Measurements from ENCODE around the gene HMX1.

Gene HMX1

DNA sequence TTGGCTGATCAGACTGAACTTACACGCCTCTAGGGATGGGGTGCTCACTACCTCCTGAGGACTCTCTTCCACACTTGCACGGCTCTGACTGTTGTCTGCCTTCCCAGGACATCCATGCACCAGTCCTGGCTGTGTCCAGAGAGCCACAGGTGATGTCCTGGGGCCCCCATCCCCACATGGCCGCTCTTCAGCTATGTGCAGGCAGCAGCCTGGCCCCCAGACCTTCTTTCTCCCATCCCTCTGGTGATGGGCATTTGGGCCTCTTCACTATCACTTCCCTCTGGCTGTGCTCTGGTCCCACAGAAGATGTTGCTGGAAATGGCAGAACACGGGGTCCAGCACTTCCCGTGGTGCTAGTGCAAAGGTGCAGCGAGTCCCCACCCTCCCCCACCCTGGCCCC, 40.9 kb upstream of the HMX1 start:
- TF ChIP-seq, protein P1, sequence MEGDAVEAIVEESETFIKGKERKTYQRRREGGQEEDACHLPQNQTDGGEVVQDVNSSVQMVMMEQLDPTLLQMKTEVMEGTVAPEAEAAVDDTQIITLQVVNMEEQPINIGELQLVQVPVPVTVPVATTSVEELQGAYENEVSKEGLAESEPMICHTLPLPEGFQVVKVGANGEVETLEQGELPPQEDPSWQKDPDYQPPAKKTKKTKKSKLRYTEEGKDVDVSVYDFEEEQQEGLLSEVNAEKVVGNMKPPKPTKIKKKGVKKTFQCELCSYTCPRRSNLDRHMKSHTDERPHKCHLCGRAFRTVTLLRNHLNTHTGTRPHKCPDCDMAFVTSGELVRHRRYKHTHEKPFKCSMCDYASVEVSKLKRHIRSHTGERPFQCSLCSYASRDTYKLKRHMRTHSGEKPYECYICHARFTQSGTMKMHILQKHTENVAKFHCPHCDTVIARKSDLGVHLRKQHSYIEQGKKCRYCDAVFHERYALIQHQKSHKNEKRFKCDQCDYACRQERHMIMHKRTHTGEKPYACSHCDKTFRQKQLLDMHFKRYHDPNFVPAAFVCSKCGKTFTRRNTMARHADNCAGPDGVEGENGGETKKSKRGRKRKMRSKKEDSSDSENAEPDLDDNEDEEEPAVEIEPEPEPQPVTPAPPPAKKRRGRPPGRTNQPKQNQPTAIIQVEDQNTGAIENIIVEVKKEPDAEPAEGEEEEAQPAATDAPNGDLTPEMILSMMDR (IDR thresholded peaks at IDR 0.05; ENCODE audit: borderline replicate concordance, insufficient read depth, low read depth, low read length), result no peak
- H3K4me3 ChIP-seq (ENCODE audit: low read depth, low read length), result no peak overlapping the region

DNA sequence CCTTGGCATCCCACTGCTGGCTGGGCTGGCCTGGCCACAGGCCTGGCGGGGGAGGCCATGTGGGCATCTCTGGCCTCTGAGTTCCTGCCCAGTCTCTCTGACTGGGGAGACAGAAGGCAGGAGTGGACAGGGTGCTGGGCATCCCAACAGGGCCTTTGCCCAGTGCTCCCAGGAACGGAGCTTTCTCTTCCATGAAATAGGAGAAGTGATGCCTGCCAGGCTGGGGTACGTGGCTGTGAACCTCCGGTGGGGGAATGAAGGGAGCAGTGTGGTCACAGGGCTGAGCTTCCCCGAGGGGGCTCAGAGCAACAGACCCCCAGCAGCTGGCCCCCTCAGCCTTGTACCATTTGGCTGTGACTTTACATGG, 40.4 kb upstream of the HMX1 start:
- TF ChIP-seq, protein P1 (IDR thresholded peaks at IDR 0.05; ENCODE audit: borderline replicate concordance, insufficient read depth, low read depth, low read length), result no peak
- H3K4me3 ChIP-seq (ENCODE audit: low read depth, low read length), result no peak overlapping the region

DNA sequence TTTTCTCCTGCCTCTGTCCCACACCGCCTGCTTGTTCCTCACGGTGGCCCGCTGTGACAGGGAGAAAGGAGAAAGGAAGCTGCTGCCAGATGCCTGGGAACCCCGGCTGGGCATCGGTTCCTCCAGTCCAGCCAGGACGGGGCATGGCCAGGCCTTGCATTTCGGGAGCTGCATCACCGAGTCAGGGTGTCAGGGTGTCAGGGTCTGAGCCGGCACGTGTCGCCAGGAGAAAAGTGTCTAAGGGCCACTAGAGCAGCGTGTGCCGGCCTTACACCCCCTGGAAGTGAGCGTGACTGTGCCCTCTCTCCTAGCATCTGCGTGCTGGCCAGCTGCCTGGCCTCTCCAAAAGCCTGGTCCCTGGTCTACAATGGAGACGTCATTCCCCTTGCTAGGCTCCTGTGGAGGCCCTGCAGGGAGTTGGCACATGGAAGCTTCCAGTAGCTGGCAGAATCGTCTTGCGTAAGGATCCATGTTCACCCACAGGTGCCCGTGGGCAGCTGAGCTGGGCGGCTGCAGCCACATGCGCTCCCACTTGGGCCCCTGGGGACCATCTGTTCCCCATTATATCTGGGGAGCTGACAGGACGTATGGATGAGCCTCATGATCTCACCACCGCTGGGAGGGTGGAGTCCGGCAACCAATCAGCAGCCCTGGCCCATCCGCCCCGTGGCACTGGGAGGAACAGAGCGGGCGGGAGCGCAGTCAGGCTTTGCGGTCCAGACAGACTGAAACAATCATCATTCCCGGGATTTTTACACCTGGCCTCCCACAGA, 39.9 kb upstream of the HMX1 start:
- H3K4me3 ChIP-seq (ENCODE audit: low read depth, low read length), result no peak overlapping the region
- TF ChIP-seq, protein P1 (IDR thresholded peaks at IDR 0.05; ENCODE audit: borderline replicate concordance, insufficient read depth, low read depth, low read length), result no peak

DNA sequence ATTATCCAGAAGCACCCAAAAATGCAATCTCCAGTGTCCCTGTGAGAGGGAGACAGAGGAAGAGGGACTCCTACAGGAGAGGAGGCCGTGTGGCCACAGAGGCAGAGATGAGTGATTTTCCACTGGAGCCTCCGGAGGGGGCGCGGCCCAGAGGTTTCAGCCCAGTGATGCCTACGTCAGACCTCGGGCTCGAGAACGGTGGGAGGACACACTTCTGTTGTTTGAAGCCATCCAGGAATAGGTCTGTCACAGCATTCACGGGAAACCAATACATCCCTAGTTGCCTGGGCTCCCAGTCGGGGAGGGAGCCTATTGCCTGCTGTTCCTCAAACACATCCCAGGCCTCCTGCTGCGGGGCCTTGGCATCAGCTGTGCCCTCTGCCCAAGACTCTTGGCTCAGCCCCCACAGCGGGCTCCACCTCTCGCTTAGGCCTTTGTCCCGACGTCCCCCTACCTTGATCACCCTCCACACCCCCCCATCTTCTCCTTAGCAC, 39.2 kb upstream of the HMX1 start:
- TF ChIP-seq, protein P1 (IDR thresholded peaks at IDR 0.05; ENCODE audit: borderline replicate concordance, insufficient read depth, low read depth, low read length), result no peak
- H3K4me3 ChIP-seq (ENCODE audit: low read depth, low read length), result no peak overlapping the region

DNA sequence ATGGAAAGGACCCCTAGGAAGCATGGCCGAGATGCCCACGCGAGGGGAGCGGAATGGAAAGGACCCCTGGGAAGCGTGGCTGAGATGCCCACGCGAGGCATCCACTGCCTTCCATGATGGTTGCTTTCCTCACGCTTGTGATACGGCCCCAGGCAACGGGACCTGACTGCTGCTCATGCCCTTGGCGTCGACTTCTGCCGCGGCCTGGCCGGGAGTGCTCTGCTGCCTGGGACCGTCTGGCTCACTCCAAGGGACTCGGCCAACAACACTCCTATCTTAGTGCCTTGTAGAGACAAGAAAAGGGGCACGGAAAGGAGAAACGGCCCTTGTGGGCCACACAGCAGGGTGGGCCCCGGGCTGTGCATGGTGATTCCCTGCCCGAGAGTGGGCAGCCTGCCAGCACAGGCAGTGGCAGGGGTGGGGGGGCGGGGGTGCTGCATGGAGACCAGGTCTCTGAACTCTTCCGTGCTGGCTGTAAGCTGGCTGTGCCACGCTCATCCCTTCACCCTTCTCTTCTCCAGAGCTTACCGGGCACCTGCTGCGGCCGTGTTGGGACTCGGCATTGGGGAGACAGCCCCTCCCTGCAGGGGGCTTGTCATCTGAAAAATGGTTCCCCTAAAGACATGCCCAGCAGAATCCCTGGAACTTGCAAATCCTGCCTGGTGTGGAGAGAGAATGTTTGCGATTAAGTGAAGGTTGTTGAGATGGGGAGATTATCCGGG, 38.6 kb upstream of the HMX1 start:
- TF ChIP-seq, protein P1 (IDR thresholded peaks at IDR 0.05; ENCODE audit: borderline replicate concordance, insufficient read depth, low read depth, low read length), result no peak
- H3K4me3 ChIP-seq (ENCODE audit: low read depth, low read length), result no peak overlapping the region

DNA sequence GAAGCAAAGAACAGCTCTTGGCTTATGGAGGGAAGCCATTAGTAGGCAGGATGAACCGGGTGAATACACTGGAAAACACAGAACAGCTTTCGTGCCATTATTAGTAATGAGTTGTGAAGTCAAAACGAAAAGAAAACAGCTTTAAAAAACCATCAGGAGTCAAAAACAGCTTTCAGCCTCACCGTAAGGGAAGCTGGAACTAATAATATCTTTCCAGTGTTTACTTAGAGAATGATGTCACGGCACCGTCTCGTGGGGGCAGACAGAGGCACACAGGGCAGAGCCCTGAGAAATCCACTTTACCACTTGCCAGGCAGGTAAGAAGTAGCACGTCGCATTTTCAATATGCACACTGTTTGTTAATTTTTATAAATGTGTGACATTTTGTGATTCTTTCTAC, 37.9 kb upstream of the HMX1 start:
- TF ChIP-seq, protein P1 (IDR thresholded peaks at IDR 0.05; ENCODE audit: borderline replicate concordance, insufficient read depth, low read depth, low read length), result no peak
- no peak overlapping the region for H3K4me3 ChIP-seq (ENCODE audit: low read depth, low read length)

Data from GM12875 (cell line).